CD4-positive, alpha-beta T cell treated with Interleukin-6 for 4 hours (primary cell): ENCODE data around the gene BFSP1.

Source experiments
- DNase-seq: peaks from one replicate; pipeline ENCODE4 v3.0.0-alpha.2; 2020; ENCODE audit warnings: mixed read lengths

Gene BFSP1

DNA sequence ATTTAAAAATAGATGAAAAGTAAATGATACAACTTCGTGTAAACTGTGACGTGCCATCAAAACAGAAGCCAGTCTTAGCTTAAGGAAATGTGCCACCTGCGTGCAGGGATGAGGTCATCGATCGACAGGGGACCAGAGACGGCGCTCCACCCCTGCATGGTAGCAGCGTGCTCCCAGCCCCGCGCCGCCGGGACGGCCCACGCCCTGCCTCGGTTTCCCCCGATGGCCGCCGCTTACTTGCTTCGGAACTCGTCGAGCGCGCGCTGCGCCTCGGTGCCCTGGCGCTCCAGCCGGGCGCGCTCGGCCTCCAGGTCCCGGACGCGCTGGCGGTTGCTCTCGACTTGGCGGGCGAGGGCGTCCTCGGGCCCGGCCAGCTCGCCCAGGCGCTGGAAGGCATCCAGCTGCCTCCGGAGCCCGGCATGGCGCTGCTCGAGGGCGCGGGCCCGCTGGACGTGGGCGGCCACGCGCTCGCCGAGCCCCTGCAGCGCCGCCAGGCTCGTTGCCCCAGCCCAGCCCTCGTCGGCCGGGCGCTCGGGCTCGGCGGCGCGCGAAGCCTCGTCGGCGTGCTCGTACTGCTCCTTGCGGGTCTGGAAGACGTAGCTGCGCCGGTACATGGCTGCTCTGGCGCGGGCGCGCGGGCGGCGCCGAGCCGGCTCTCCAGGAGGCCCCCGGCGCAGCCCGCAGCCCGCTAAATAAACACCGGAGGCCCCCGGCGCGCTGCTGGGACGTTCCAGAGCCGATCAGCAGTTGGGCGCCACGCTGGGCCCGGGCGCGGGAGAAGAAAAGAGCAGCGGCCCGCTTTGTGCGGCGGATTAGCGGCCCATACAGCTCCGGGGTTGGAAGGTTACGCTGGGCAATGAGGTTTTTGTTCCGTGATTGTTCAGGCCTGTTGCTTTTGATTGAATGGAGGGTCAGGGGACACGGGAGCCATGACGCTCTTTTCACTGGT lies at the start of gene BFSP1:
Gene BFSP1, minus strand, starts transcription at position 664 of the 949 bp plus-strand sequence. Its CDS starts 50 bp downstream, at position 614.
- DNase-seq, result peak; percentile 32

GRCh38 chr20:17580895-17581294 lies 49.7 kb upstream of the BFSP1 start:
- no peak for DNase-seq

DNA sequence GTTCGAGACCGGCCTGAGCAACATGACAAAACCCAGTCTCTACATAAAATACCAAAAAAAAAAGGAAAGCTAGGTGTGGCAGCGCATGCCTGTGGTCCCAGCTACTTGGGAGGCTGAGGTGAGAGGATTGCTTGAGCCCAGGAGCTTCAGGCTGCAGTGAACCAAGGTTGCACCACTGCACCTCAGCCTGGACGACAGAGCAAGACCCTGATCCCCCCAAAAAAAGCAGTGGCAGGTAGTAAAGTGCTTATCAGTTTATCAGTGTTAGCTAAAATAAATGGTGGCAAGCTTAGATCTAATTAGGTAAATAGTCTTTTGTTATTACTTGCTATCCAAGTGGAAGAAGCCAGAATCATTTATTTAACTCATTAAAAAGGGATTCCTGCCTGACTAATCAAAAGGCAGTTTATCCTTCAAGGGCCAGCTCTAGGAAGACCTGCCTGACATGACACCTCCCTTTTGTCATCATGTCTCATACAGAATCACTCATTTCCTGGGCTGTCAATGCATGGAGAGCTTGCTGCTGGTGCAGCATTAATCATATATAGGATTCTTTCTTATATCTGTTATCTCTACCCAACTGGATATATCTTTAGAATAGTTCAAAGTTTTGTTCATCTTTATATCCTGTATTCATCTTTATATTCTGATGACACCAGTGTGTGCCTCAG lies 48.3 kb upstream of the BFSP1 start:
- DNase-seq, result no peak

DNA sequence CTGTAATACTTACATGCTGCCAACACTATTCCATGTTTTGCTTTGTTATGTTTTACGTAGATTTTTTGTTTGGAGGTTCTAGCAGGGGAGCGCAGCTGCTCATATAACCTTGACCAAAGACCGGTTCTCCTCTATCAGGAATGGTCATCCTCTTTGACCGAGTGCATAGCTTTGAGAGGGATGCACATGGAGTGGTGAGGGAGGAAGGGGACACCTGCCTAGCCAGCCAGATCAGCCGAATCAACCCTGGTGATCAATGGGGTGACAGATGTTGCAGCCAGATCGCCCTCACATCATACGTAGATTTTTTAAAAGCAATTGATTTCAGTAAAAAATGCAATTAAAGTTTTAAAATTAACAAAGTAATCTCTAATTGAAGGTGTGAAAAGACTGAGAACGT lies 45.0 kb upstream of the BFSP1 start:
- no peak for DNase-seq

DNA sequence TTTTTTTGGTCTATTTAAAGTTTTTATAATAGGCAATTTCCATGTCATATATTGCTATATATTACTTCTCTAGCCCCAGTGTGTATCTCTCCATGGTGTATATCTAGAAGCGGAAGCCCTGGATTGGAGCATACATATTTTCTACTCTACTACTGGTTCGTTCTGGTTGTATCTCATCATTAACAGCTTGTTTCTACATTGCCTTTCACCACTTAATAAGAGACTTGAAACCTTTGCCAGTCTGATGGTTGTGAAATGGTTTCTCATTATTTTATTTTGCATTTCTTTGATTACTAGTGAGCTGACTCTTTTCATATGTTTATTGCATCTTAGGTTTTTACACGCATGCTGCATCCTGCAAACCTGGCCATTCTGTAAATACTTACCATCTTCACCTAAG lies 42.3 kb upstream of the BFSP1 start:
- DNase-seq, result no peak

GRCh38 chr20:17572034-17572638 lies 41.0 kb upstream of the BFSP1 start:
- no peak for DNase-seq

GRCh38 chr20:17571153-17571527 lies 40.0 kb upstream of the BFSP1 start:
- no peak for DNase-seq

DNA sequence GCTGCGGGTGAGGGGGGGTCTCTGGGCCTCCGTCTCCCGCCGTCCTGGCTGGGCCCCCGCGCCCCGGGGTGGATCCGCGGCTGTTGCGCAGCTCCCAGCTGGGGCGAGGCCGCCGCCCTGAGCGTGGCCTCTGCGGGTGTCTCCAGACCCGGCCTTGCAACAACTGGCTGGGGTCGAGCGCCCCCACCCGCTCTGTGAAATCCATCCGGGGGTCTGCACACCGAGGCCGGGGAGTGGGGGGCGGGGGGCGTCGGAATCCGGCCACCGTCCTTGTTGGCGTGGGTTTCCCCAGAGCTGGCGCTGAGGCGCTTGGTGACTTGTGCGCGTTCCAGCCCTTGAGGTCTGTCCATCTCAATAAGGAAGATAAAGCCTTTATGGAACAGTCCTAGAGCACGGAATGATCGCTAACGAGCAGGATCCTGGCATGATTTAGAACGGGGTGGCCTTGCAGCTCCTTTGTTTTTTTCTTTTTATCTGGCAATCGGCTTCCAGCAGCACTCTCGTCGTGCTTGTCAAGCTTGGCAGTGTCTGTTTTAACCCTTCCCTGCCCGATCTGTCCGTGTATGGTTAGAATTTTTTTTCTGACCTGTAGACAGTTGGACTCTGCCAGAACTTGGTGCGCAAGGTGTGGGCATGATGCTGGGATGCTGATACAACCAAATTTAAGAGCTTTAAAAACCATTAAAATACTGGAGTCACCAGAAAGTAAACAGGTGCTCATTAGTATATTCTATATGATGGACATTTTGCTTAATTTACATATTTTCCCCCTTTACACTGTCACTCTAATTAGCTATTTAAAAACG lies 39.4 kb upstream of the BFSP1 start:
- peak; percentile 30 for DNase-seq

- peak; percentile 90 for DNase-seq
Measured at GRCh38 chr20:17569616-17570346, 38.6 kb upstream of the BFSP1 start, which contains the start of gene DSTN. TSS of gene DSTN (plus strand) at chr20:17570075. CDS start at chr20:17570209, 134 bp downstream.

- DNase-seq, result peak; percentile 23
Measured at GRCh38 chr20:17568972-17569521, 37.9 kb upstream of the BFSP1 start.

GRCh38 chr20:17568045-17568788 lies 37.0 kb upstream of the BFSP1 start:
- DNase-seq, result no peak

DNA sequence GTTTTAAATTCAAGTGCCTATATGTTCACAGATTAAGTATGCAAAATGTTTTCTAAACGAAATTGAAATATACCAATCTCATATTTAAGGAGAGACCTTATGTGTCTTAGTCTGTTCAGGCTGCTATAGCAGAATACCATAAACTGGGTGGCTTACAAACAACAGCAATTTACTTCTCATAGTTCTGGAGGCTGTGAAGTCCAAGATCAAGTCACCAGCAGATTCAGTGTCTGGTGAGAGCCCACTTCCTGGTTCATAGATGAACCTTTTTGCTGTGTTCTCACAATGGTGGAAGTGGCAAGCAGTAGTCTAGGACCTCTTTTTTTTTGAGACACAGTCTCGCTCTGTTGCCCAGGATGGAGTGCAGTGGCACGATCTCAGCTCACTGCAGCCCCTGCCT lies 35.2 kb upstream of the BFSP1 start:
- no peak for DNase-seq

DNA sequence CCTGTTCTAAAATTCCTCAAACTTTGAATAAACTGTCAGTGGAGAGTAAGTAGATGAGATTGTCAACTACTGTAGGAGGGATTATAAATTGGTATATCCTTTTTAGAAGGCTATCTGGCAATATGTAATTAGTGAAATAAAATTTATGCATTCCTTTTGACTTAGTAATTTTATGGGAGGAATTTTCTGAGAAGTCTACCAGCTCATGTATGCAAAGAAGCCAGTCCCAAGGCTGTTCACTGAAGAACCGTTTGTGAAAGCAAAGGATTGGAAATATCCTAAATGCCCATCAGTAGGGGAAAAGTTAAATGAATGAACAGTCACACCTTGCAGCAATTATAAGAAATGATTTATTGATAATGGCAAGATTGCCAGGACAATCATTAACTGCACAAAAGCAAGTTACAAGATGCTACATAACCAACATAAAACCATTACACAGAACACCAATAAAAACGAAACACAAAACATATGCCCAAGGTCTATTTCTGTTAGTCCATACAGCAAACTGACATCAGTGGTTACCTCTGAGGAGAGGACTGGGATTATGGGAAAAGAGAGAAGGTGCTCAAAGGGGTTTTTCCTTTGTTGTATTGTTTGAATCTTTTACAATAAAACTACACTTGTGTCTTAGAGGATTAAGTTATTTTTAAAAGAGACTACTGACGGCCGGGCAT lies 34.1 kb upstream of the BFSP1 start:
- DNase-seq, result no peak

- DNase-seq, result no peak
Measured at GRCh38 chr20:17562804-17563305, 31.7 kb upstream of the BFSP1 start.

DNA sequence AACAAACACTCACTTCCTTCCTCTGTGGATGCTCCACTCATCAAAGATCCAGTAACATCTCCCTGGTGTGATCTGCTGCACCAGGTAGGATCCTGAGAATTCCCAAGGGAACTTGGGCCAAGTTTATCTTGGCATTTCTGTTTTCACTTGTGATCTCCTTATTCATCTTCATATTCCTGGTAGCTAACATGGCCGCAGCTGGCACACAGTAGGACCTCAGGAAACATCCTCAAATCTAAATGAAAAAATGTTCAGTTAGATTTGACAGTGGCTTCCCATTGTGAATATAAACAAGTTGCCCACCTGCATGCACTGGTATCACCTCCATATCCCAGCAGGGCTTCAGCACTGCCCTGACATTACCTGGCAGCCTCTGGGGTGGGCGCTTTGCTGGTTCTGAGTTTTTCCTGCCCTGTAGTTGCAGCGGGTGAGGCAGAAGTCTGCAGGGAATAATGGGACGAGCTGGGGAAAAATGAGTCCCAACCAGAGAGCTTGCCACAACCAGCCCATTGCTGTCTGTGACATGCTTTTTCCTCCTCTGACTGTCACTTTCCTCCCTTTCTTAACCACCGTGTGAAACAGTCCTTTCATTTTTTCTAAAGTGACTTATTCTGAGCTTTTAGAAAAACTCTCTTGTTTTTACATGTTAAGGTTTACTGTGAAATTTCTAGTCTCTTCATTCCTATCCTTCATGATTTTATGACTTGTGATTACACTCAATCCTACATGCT lies 29.3 kb upstream of the BFSP1 start:
- DNase-seq, result no peak

- DNase-seq, result no peak
Measured at GRCh38 chr20:17559338-17559737, 28.2 kb upstream of the BFSP1 start.

DNA sequence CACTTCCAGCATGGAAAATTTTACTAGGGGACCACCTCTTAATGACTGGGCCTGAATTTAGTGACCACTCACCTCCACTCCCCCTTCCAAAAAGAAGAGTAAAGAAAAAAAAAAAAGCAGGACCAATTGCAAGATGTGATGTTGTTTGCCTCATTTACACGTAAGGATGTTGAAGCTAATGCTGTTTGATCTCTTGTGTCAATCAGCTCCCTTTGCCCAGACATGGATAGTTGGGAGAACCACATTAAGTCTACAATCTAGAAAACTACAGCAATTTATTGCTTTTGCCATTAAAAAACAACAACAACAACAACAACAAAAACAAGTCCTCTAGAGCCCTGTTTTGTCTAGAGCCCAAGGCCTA lies 27.7 kb upstream of the BFSP1 start:
- DNase-seq, result no peak

DNA sequence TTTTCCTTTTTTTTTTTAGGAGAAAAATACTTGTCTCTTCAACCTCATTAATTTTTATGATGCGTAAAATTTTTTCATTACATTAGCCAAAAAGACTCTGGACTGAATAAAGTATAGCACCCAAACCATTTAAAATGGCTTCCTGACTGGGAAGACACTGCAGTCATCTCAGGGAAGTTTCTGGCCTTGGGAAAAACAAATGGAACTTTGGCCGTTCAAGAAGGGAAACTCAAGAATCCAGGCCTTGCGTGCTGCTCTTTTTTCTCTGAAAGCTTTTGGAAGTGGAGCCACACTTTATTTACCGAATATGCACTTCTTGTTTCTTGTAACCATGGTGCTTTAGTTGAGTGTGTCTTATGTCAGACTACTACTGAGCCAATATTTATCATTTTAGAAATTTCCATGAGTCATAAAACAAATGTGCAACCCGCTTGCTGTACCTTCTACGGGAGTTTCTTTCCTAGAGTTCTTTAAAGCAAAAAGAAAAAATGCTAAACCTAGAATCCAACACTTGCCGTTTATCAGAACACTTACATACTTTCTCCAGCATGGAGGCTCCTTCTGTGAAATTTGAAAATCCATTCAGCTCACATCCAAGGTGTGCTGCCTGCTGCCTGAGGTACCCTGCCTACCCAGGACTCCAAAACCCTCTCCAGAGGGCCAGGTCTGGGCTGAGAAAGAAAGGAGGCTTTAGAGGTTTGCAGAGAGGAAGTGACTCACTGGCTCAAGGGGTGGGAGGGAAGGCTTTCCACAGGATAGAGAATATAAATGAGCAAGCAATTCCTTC lies 27.2 kb upstream of the BFSP1 start:
- DNase-seq, result peak; percentile 5

GRCh38 chr20:17557675-17558006 lies 26.5 kb upstream of the BFSP1 start:
- DNase-seq, result no peak
